ENCODE results near the gene PHRF1. TPM values are rescaled to one million over a fixed set of nuclear protein-coding genes. Genes with fewer than 3 reads are reported as not detected.

PHRF1 gene
- total and polyA plus RNA-seq, 2 donors (not counting 3 experiments of a cell fraction or from before 2014, with no cell fraction given): 14.2 to 39.4 TPM

- dilution Hi-C loops (cut with MboI; ENCODE audit: extremely low pct_ligation_motif_present, low sequenced_read_pairs): no loop called here
- Histone ChIP-seq H2AFZ (ENCODE audit: low read depth, low read length) (no peak overlapping the region), H3K9me3 (replicated peaks; ENCODE audit: control insufficient read depth, insufficient read depth, low read length) (no peaks in the 10 kb centered on the region), H3K4me1 (ENCODE audit: control insufficient read depth, extremely low read depth, insufficient read depth, low read length) (peaks cover 6% of the 10 kb centered on the region), H3K9ac (replicated peaks; ENCODE audit: extremely low read depth, insufficient read depth, low read length) (peak overlapping the region; percentile 76), H3K9me1 (replicated peaks; ENCODE audit: control insufficient read depth, extremely low read depth, insufficient read depth, low read length) (no peaks in the 10 kb centered on the region), H3K79me2 (ENCODE audit: control insufficient read depth, insufficient read depth, low read length) (no peaks in the 10 kb centered on the region), H3K27ac (ENCODE audit: insufficient read depth, low read depth, low read length) (peak overlapping the region; percentile 74), H3K4me2 (ENCODE audit: insufficient read depth, low read length) (peak overlapping the region; percentile 51), H4K20me1 (replicated peaks; ENCODE audit: control insufficient read depth, extremely low read depth, insufficient read depth, low read length) (no peaks in the 10 kb centered on the region), H3K4me3 (replicated peaks in 1 of 3; ENCODE audit: insufficient read depth in 1 of 3, low read depth in 1 of 3, low read length in 3 of 3) (peak overlapping the region; percentile 41 to 77 (median 47)), H3K27me3 (ENCODE audit: control insufficient read depth in 2 of 2, insufficient read depth in 2 of 2, low read length in 2 of 2) (no peaks in the 10 kb centered on the region), H3K36me3 (ENCODE audit: control insufficient read depth in 2 of 2, extremely low read depth in 1 of 2, insufficient read depth in 2 of 2, low read length in 2 of 2) (peaks cover 3 to 29% of the 10 kb centered on the region in 2 experiments)
- ChIA-PET CTCF (no interaction called here), POLR2A (interaction anchor here (0.6 kb wide), 1 partner anchor 47 kb away, joined by 3 read pairs; no protein-coding TSS in a partner anchor)
- no peak for FAIRE-seq
- no peak for DNase-seq (ENCODE audit: low read depth, low spot score)
- intact Hi-C loops (cut with micrococcal nuclease): loop anchor here (5.0 kb wide), 1 partner anchor 38 kb away; the partner anchor contains the start of gene PHRF1
- TSS peak; percentile 66 for BruUV-seq (replicated peaks)
- TF ChIP-seq POLR2A (IDR thresholded peaks at IDR 0.05; ENCODE audit: low read depth, low read length): no peak
- TF ChIP-seq POLR2AphosphoS5 (IDR thresholded peaks at IDR 0.05; ENCODE audit: insufficient read depth, low read depth, low read length): no peak
- no peak for TF ChIP-seq MYC (IDR thresholded peaks at IDR 0.05; ENCODE audit: low read depth, low read length)
These were observed 38.6 kb downstream of the PHRF1 start for GRCh38 chr11:614623-615503.

- no TSS peak for BruUV-seq (replicated peaks)
- peak within 1 kb of the TSS; percentile 49 for H2AFZ ChIP-seq (ENCODE audit: low read depth, low read length)
- dilution Hi-C loops (cut with MboI; ENCODE audit: extremely low pct_ligation_motif_present, low sequenced_read_pairs): no loop called here
These were observed 39.4 kb downstream of the PHRF1 start, which contains the start of gene IRF7 for GRCh38 chr11:615504-616319. TSS of gene IRF7 (minus strand) at chr11:615950. CDS start at chr11:615364, 586 bp downstream.

More at GRCh38 chr11:615504-616319, 39.4 kb downstream of the PHRF1 start, which contains the start of gene IRF7:
- Histone ChIP-seq H3K4me3 (replicated peaks in 1 of 3; ENCODE audit: insufficient read depth in 1 of 3, low read depth in 1 of 3, low read length in 3 of 3) (peak within 1 kb of the TSS; percentile 41 to 77 (median 47)), H3K4me1 (ENCODE audit: control insufficient read depth, extremely low read depth, insufficient read depth, low read length) (peaks cover 6% of the 10 kb centered on the region), H3K27ac (ENCODE audit: insufficient read depth, low read depth, low read length) (peak within 1 kb of the TSS; percentile 74), H3K27me3 (ENCODE audit: control insufficient read depth in 2 of 2, insufficient read depth in 2 of 2, low read length in 2 of 2) (no peaks in the 10 kb centered on the region), H3K79me2 (ENCODE audit: control insufficient read depth, insufficient read depth, low read length) (no peaks in the 10 kb centered on the region), H3K9me1 (replicated peaks; ENCODE audit: control insufficient read depth, extremely low read depth, insufficient read depth, low read length) (no peaks in the 10 kb centered on the region), H3K9me3 (replicated peaks; ENCODE audit: control insufficient read depth, insufficient read depth, low read length) (no peaks in the 10 kb centered on the region), H4K20me1 (replicated peaks; ENCODE audit: control insufficient read depth, extremely low read depth, insufficient read depth, low read length) (no peaks in the 10 kb centered on the region), H3K4me2 (ENCODE audit: insufficient read depth, low read length) (peak within 1 kb of the TSS; percentile 51), H3K9ac (replicated peaks; ENCODE audit: extremely low read depth, insufficient read depth, low read length) (peak within 1 kb of the TSS; percentile 76), H3K36me3 (ENCODE audit: control insufficient read depth in 2 of 2, extremely low read depth in 1 of 2, insufficient read depth in 2 of 2, low read length in 2 of 2) (peaks cover 3 to 24% of the 10 kb centered on the region in 2 experiments)
- CTCF ChIA-PET: no interaction called here
- peak; percentile 92 for FAIRE-seq
- intact Hi-C loops (cut with micrococcal nuclease): no loop called here
- POLR2A ChIA-PET: interaction anchor here (0.6 kb wide), 1 partner anchor 48 kb away, joined by 3 read pairs; no protein-coding TSS in a partner anchor
- TF ChIP-seq POLR2A (IDR thresholded peaks at IDR 0.05; ENCODE audit: low read depth, low read length) (peak; percentile 98), CTCF (IDR thresholded peaks at IDR 0.05; ENCODE audit: extremely low read depth in 1 of 2, insufficient read depth in 1 of 2, low read depth in 1 of 2, low read length in 2 of 2) (no peak), POLR2AphosphoS5 (IDR thresholded peaks at IDR 0.05; ENCODE audit: insufficient read depth, low read depth, low read length) (peak; percentile 96)
- peak; percentile 90 for DNase-seq (ENCODE audit: low read depth, low spot score)
